Fibroblast of peridontal ligament (primary cell): ENCODE measurements around the gene ME3.

Experiments
- DNase-seq: peaks from one replicate; pipeline ENCODE4 v3.0.0-alpha.2; 2010; ENCODE audit errors: extremely low read depth

Gene ME3

GRCh38 chr11:86463120-86463519 is 209.3 kb downstream of the ME3 start:
- DNase-seq = no peak

- DNase-seq = no peak
Observed at GRCh38 chr11:86461892-86462291, 210.5 kb downstream of the ME3 start.

DNA sequence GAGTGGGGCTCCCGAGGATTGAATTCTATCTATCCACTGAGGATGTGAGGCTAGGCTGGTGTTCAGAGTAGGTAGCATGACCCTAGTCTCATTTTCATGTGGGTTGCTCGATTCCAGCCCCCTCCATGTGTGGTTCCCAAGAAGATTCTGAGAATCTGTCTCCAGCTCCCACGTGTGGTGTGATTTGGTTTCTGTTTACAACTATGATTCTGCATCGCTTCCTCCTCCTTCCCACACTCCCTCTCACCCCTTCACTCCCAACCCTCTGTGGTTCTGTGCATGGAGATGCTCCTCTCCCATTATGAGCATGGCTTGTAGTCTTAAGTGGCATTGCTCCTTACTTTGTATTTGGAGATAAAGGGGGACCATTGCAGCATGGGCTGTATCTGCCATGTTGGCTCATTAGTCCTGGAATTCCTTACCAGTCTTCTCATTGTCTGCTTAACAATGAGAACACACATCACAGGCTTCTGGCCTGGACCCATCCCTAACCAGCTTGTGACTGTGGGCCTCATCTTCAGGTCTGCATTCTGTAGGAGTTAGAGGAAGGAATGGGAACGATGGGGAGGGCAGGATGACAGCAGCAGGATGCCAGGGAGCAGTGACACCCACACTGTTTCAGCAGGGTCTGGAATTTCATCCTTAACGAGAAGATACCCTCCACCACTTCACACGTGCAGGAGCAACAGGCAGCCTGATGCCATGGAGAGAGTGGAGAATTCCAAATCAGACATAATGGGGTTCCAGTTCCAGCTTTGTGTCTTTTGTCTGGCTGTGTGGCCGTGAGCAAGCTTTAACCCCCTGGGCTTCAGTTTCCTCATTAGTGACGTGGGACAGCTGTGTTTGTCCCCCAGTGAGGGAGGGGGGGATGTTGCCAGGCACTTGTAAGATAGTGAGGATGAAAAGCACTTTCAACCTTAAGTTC is 211.7 kb downstream of the ME3 start:
- peak; percentile 53 for DNase-seq

DNA sequence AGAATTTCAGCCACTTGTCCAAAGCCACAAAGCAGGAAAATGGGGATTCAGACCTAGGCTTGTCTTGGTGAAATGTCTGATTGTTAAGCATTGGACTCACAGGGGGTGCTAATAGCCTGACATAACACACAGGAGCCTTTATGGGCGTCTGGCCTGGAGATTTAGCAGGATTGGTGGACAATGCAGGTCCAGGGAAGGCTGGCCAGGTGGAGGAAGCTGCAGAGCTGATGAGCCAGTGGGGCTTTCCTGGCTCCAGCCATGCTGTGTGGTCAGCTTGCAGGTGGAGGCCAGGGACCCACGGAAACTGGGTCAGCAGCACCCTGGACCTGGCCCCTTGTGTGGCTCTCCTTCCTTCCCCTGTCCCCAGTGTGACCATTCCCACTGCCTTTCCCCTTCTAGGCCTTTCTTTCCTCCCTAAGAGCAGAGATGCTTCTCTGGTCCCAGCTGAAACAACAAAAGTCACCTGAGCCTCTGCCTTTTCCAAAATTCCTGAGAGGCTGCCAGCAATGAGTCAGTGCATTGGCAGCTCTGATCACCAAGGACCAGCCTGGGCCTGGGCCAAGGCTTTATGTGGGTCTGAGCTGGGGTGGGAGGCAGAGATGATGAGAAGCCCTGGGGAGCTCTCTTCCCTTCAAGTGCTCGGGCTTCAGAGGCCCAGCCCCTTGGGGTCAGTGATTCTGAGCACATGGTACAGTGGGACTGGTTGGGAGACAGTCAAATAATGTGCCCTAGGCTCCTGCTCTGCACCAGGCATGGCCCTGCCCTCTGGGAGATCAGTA is 212.5 kb downstream of the ME3 start:
- peak; percentile 87 for DNase-seq

DNA sequence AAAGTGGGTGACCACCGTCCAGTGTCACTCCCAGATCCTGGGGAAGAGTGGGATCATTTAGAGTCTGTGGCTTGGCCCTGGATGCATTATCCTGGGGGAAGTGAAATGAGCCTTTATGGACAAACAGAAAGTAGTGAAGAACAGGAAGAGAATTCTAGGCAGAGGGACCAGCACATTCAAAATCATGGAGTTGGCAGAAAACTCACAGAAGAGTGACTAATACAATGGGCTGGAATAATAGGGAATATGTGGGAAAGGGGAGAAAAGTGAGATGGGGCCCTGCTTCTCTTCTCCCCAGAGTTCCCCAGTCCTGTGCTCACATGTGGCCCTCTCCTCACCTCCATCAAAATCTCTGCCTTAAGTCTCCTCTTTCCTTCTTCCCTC is 213.4 kb downstream of the ME3 start:
- DNase-seq = peak; percentile 55

DNA sequence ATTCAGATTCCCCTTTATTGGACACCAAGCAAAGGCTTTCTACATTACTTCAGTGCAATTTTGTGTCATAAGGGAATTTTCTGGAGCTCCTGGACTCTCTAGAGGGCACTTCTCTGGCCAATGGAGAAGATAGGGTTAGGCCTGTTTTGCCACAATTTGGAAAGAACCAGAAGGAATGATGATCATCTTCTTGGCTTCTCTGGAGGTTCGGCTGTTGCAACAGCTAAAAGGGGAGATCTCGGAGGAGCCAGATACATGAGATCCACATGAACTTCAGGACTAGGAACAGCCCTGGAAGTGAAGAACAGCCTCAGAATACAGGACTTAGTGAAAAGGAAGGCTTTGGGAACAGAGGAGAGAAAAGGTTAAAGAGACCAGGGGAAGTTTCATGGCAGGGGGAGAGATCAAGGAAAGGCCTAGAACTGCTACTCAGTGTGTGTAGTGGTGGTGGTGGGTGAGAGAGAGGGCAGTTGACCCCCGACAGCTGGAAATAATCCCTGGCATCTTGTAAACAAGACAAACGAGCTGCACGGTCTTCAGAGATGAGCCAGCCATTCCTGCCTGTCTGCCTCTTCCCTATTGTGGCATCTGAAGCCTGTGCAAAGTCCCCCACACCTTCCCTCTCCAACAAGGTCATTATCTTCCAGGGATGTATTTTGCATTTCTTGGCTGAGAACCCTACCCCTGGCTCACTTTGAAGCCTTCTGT is 214.0 kb downstream of the ME3 start:
- DNase-seq = peak; percentile 27

DNA sequence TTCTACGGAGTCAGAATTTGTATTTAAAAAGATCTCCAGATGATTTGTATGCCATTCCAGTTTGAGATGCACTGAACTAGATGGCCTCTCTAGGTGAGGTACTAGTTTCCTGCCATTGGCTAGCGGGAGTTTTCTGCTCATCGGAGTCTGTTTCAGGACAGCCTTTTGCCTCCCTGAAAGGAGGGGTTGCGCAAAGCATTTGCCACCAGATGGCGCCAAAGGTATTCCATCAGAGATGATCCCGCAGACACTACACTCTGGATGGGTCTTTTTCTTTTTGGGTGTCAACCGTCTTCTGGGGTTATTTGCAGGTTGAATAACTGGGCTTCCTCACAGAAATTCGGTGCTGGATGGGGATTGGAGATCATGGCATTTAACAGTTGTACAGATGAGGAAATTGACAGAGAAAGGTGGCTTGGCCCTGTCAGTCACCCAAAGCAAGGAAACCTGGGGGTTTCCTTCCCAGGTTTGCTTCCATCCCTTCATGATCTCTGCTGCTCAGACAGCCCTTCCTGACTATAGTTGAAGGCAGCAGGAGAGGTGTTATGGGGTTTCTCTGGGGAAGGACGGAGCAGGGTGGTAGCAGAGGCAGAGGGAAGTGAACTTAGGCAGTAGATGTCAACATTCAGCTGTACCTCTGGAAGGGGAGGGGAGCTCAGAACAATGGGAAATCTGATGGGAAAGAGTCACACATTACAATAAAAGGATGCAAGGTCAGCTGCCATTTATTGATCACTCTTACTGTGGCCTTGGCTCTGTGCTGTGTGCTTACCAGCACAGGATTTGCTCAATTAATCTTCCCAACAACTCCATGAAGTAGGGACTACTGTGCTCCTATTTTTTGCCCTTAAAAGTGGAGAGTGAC is 216.1 kb downstream of the ME3 start:
- DNase-seq = peak; percentile 85

DNA sequence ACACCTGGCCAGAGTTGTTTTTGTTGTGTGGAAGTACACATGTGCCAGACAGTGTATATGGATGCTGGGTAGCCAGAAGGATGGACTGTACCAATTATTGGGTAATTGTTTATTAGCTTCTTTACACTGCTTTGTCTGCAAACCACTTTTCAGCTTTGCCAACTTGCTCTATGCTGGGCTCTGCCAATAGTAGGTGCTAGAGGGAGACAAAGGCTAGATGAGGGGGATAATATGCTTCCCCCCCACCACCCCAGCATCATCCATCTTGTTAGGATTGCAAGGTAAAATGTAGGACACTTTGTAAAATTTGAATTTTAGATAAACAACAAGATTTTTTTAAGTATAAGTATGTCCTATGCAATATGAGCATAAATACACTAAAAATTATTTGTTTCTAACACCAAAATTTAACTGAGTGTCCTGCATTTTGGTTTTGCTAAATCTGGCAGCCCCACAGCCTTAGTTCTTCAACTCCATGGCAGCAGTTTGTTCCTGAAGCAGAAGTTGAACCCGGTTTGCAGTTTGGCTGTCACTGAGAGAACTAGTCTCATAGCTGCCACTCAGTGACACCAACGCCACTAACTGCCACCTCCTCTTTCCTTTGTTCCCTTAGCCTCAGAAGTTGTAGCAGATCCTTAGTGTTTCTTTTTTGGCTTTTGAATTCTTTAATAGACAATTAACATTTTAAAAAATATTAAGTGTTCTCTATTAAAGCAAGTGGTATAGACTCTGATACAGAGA is 219.0 kb downstream of the ME3 start:
- DNase-seq = no peak

DNA sequence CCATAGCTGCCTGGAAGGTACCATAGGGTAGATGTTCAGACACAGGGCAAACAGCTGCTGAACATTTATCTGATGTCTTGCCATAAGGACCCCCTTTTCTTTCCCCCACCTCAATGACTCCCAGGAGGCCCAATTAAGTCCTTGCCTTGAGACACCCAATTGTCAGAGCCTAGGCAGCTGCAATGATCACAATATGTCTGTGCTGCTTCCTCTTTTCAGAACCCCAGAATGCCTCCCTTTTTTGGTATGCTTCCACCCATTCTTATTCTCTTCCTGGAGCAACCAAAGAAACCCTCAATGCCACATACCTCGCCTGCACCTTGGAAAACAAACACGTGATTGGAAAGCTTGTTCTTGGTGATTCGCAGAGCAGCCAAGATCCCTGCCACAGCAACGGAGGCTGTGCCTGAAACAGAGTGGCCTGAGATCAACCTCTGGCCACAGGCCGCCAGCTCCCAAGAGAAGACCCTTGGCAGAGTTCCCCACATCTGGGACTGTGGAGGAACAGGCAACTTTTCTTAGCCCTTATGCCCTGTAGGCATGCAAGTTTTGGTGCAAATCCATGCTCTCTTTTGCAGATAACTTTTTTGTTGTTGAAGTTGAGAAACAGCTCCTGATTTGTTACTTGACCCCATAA is 222.3 kb downstream of the ME3 start:
- no peak for DNase-seq

- DNase-seq = no peak
Observed at GRCh38 chr11:86447763-86448480, 224.5 kb downstream of the ME3 start.

GRCh38 chr11:86446924-86447285 is 225.5 kb downstream of the ME3 start:
- no peak for DNase-seq

GRCh38 chr11:86446163-86446923 is 226.1 kb downstream of the ME3 start:
- DNase-seq = no peak

- no peak for DNase-seq
Observed at GRCh38 chr11:86444981-86445380, 227.4 kb downstream of the ME3 start.

DNA sequence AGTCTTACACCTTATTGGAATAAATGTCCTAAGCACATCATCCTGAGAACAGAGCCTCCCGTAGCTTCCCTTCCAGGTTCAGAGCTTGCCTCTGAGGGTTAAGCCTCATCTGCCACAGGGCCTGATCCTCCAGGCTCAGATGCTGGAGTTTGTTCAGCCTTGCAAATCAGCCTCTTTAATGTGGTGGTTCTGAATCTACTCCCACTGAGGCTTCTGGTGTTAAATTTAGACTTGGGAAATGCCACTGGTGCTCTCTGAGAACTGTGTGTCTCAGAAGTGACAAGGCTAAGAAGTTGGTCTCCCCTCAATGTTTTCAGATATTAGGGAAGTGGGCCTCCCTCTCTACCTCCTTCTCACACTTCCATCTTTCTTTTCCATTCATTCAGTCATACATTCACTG is 229.0 kb downstream of the ME3 start:
- no peak for DNase-seq

DNA sequence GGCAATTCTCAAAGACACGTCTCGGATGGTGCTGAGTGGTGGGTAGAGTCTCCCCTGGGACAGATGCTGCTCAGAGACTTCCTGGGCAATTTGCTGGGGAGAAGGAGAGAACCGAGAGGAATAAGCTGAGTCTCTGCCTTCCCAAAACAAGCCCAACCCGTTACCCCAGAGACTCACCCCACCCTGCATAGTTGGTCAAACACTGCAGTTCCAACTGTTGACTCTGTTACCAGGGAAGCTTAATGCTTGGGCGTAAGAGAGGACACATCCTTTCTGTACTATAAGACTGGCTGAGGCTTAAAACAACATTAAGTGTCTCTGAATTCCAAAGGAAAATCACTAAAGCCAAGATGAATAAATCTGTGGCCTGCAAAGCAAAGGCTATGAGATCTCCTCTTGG is 229.6 kb downstream of the ME3 start:
- peak; percentile 45 for DNase-seq

DNA sequence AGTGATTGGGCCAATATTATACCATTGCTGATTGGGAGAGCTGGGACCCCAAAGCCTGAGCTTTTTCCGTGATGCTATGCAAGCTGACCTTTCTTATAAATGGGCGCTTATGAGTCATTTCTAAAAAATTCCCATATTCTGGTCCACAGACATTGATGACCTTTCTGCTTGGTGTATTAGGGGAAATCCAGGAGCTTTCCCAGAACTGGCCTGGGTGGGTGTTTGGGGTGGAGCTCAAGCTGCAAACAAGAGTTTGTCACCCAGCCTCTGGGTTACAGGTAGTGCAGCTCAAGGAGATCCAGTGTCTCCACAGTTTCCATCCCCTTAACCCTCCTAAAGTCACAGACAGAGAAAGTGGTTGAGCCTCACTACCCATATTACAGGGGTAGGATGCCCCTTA is 230.0 kb downstream of the ME3 start:
- DNase-seq = peak; percentile 33

DNA sequence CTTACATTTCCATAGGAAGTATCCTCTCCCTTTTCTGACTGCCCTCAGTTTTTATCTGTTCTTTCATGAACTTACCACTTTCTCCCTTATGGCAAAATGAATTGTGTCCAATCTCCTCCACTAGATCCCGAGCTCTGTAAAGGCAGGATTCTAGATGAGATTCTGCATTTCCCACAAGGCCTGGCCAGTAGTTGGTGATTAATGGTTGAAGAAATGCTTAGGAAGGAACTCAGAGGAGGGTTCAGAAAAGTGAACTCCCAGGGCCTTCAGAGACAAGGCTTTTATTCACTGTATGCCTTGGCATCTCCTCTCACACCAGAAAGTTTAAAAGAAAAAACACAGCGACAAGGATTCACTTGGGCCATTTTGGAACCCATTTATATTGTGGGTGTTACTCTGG is 231.6 kb downstream of the ME3 start:
- peak; percentile 46 for DNase-seq

DNA sequence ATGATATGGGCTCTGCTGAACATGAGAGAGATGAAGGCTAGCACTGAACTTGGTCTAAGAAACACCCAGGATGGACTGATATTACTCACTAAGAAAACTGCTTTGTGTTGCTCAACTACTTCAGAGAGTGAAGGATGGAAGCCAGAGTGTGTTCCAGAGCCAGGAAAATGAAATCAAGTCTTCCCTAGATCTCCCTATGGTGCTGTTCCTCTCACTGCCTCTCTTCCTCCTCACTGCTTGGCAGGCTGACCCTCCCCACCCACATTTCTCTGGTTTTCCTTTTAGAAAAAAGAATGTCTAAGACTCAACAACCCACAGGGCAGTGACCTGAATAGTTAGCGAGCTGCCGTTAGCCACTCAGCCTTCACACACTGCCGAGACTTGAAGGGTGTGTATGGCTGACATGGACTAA is 232.1 kb downstream of the ME3 start:
- peak; percentile 95 for DNase-seq

- DNase-seq = peak; percentile 32
Observed at GRCh38 chr11:86438685-86439084, 233.7 kb downstream of the ME3 start.
